Retinal pigment epithelial cell (primary cell): ENCODE measurements around the gene MNT.

Source experiments
- DNase-seq: peaks from one replicate; pipeline ENCODE4 v3.0.0-alpha.2; 2010; ENCODE audit warnings: low read depth
- H3K4me3 ChIP-seq: 2 replicates; pipeline ENCODE4 v1.5.1; 2011; ENCODE audit warnings: mild to moderate bottlenecking, low read length, control low read depth, moderate library complexity
- TF ChIP-seq, protein P1 (sequence below): conservative IDR thresholded peaks from 2 replicates; pipeline ENCODE4 v1.5.1; 2011; ENCODE audit warnings: low read depth, low read length, control low read depth, inconsistent platforms

MNT gene

DNA sequence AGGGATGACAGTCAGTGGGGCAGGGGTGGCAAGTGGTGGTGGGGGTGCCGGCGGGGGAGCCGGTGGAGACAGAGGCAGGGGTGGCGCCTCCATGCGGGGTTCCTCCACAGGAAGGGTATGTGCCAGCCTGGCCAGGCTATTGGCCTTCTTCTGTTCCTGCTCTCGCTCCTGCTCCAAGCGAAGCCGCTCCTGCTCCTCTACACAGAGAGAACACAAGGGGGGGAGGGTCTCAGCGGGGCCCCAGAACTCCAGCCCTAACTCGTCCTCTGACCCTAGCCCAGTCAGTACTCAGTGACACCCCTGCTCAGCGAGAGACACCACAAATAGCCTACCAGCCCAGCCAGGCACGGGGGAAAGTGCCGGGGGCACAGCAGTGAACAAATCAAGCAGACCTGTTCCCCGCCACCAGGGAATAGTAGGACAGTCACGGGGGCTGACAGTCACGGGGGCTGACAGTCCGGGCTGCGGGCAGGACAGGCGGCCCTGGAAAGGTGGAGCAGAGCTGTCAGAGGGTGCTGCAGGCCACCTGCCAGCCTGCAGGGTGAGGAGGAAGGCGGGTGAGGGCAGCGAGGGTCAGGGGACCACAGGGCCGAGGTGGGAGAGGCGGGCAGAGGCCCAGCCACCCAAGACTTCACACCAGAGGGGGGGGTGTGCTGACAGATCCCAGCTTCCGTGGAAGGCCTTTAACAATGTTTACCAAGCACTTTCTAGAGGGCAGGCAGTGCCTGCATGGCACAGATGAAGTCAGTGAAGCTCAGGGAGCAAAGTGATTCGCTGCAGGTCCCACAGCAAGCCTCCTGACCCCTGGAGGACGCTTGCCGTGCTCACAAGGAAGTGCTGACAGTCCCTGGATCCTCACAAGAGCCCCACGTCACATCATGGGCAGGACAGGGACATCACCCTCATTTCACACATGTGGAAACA, 5.3 kb downstream of the MNT start:
- TF ChIP-seq, protein P1, sequence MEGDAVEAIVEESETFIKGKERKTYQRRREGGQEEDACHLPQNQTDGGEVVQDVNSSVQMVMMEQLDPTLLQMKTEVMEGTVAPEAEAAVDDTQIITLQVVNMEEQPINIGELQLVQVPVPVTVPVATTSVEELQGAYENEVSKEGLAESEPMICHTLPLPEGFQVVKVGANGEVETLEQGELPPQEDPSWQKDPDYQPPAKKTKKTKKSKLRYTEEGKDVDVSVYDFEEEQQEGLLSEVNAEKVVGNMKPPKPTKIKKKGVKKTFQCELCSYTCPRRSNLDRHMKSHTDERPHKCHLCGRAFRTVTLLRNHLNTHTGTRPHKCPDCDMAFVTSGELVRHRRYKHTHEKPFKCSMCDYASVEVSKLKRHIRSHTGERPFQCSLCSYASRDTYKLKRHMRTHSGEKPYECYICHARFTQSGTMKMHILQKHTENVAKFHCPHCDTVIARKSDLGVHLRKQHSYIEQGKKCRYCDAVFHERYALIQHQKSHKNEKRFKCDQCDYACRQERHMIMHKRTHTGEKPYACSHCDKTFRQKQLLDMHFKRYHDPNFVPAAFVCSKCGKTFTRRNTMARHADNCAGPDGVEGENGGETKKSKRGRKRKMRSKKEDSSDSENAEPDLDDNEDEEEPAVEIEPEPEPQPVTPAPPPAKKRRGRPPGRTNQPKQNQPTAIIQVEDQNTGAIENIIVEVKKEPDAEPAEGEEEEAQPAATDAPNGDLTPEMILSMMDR: peak; percentile 31
- no peak for DNase-seq
- no peak overlapping the region for H3K4me3 ChIP-seq

DNA sequence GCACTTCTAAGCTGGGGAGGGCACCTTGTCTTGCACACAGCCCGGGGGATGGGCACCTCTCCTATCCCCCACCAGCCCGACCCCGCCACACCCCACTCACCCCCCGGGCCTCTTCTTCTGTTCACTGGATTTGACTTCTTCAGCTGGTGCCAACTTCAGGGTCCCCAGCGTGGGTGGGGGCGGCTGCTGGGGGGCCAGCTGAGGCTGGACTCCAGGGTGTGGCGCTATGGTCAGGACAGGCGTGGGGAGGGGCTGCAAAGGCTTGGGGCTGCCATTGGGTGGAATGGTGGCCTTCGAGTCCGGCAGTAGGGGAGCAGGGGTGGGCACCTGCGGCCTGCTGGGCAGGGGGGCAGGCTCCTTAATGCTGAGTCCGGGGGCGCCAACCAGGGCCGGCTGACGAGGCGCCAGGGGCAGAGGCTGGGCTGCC, 6.1 kb downstream of the MNT start:
- DNase-seq: no peak
- H3K4me3 ChIP-seq: no peak overlapping the region
- TF ChIP-seq, protein P1: no peak

DNA sequence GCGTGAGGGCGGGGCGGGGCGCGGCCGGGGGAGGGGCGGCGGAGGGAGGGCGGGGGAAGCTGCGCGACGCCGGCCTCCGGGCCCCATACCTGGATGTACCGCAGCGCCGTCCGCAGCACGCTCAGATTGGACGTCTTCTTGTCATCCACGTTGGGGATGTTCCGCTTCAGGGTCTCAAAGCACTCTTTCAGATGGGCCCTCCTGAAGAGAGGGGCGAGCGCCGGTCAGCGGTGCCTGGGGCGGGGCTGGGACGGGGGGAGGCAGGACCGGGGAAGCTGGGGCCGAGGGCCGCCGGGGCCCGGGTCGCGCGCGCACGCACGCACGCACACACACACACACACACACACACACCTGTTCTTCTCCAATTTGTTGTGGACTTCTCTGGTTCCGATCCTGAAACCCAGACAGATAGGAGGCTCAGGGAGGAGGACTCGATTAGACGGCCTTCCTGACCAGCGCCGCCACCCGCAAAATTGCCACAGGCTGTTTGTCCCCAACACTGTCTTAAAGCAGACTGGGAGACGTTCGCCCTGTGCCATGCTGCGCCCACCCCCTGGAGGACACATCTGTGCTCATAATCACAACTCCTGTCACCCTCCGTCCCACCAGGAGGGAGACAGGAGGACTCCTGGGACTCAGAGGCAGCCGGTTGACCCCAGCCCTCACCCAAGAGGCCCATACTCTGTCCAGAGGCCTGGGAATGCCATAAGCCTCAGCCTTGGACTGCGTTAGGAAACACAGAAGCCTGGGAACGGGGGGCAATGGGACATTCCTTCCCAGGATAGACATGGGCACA, 6.7 kb downstream of the MNT start:
- peak overlapping the region; percentile 29 for H3K4me3 ChIP-seq
- TF ChIP-seq, protein P1: no peak
- DNase-seq: no peak

DNA sequence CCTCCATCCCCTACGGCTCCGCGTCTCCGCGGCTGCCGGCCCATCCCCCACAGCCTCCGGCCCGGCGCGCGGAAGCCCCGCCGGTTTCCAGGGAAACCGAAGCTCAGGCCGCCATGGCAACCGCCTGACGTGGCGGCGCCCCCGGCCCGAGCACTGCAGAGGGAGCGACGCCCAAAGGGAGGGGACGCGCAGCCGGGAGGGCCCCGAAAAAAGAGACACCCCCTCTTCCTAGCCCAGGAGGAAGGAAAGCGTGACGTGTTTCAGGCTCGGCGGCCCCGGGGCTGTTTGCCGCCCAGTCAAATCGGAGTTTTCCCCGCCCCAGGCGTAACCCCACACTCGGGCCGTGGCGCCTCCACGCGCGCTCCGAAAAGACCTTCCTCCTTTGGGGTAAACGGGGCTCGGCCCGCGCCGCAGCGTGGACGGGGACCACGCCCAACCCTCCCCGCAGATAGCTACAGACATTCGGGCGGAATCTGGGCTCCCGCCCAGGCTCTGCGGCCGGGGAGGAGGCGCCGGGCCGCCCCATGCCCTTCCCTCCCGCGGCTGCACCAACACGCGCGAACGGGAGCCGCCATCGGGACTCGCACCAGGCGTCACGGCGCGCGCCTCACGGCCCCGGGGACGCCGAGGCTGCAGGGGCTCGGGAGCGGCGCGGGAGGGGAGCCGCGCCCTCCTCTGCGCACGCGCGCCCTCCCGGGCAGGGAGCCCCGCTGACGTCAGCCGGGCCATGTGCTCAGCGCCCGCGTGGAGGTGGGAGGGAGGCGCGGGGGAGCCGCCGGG, 7.5 kb downstream of the MNT start:
- DNase-seq: no peak
- peak overlapping the region; percentile 67 for H3K4me3 ChIP-seq
- TF ChIP-seq, protein P1: no peak

DNA sequence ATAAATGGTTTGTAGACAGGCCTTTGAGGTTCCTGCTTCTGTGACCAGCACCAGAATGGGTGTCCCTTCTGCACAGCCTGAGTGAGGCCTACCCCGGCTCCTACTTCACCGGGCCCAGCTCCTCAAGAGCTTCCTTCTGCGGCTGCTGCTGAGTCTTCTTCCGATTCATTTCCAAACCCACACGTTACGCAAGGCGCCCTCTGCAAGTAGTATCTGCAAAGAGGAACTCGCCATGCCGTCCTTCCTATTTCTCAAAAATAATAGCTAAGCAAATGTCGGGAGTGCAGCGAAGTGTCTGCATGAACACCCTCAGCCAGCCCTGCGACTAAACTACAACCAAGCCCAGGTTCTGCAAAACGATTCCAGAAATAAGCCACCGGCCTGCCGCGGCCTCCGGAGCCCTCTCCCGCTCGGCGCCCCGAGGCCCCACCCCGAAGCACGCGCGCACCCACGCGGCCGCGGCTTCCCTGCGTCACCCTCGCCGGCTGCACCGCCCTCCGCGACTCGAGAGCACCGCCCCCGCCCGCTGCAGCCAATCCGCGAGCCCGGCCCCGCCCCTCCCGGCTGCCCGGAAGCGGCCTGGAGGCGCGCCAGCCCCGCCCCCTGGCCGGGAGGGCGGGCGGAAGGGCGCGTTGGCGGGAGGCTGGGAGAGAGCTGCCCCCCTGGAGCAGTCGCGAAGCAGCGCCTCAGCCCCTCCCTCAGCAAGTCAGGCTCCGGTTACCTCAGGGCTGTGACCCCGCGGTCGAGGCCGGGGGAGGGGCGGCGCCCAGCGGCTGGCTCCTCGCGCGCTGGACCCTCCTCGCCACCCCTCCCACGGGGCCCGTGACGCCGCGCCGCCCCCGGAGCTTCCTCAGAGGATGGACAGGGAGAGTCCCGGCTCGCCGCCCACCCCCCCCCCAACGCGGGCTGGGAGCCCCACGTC, 8.3 kb downstream of the MNT start:
- H3K4me3 ChIP-seq: peak overlapping the region; percentile 67
- TF ChIP-seq, protein P1: no peak
- DNase-seq: peak; percentile 86
